GM11168 (cell line): ENCODE data around the gene CELF5.
"Not testable (repeated sequence)": the region's sequence is repeated elsewhere in the genome, so short reads cannot be mapped to it uniquely, and the experiment has no call there.

Source experiments
- in situ Hi-C: fragments of 300-500 bp; cut with MboI; formaldehyde crosslinking; loops from one replicate; pipeline ENCODE4 v1.12.0; 2022; ENCODE audit warnings: low sequenced_read_pairs; ENCODE audit not compliant: unreplicated experiment

The CELF5 gene

DNA sequence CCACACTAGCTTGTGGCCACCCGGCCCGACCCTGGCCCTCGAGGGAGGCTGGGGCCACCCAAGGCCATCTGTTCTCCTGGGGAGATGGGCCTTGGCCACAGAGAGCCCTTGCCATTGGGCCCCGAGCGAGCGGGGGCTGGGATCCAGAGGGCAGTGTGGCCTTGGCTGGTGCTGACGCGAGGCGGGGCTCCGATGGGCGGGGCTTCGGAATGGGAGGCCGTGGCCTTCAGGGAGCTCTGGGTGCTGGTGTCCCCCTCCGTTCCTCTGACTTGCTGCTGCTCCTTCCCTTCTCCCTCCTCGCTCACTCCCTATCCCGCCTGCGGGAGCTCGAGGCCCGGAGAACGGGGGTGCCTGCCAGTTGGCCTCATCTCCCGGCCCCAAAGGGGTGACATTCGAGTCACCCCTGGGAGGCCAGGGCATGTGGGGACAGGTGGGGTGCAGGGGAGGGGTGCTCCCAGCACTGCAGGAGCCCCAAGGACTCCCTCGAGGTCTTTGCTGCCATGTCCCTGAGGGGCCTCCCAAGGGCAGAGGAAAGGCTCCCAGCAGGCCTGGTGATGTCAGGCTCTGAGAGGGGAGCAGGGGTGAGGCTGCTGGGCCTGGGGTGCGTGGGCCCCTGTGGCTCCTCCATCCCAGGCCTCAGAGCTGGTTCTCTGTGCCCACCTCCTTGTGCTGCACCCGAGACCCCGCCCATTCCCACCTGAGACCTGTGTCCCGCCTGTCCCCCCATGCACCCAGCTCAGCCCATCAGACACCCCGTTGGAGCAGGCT lies 34.6 kb upstream of the CELF5 start:
- in situ Hi-C loops, result no loop called here

GRCh38 chr19:3190470-3190770 lies 34.0 kb upstream of the CELF5 start:
- in situ Hi-C loops, result no loop called here

DNA sequence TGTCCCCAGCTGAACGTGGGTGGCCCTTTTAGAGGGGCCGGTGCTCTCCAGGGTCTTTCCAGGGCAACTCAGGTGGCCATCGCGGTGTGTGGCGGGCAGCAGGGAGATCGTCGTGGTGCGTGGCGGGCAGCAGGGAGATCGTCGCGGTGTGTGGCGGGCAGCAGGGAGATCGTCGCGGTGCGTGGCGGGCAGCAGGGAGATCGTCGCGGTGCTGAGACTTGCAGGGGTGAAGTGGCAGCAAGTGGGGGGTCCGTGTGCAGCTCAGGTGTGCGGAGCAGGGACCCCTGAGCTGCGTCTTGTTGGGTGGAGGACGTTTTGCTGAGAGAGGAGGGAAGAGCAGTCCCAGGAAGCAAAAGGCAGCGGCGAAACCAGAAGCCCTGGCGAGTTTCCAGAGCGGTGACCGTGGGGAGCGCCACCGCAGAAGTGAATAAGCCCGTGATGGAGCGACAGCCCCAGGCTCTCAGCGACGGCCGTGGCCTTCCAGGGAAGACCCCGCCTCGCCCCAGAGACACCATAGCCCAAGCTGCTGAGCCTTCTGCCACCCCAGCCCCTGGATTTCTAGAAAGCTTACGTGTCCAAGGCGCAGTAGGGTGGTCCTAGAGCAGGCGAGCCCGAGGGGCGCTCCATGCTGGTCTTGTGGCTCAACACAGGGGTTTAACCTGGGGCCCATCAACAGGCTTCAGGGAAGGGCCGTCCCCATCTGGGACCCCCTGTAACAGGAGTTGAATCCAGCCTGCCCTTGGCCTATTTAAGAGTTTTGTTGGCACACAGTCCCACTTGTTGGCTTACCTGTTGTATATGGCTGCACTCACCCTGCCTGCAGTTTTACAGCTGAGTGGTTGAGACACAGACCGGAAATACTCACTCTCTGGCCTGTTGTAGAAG lies 33.3 kb upstream of the CELF5 start:
- in situ Hi-C loops, result no loop called here

DNA sequence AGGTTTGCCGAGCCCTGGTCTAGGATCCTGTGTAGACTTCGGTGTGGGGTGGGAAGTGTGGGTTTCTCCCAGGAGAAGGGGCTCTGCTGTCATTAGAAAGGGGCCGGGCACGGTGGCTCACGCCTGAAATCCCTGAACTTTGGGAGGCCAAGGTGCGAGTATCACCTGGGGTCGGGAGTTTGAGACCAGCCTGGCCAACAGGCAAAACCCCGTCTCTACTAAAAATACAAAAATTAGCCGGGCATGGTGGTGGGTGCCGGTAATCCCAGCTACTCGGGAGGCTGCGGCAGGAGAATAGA lies 32.7 kb upstream of the CELF5 start:
- in situ Hi-C loops, result not testable (repeated sequence)

DNA sequence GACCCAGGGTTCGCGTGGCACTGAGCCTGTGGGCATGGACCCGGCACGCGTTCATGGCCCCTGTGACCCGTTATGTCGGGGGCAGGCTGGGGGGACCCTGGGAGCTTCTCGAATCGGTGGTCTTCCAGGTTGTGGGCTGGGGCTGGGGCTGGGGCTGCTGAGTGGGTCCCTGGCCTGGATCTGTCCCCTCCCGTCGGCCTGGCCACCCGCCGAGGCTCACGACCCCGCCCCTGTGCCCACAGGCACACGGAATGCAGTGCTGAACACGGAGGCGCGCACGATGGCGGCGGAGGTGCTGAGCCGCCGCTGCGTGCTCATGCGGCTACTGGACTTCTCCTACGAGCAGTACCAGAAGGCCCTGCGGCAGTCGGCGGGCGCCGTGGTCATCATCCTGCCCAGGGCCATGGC lies 32.2 kb upstream of the CELF5 start:
- in situ Hi-C loops, result no loop called here

DNA sequence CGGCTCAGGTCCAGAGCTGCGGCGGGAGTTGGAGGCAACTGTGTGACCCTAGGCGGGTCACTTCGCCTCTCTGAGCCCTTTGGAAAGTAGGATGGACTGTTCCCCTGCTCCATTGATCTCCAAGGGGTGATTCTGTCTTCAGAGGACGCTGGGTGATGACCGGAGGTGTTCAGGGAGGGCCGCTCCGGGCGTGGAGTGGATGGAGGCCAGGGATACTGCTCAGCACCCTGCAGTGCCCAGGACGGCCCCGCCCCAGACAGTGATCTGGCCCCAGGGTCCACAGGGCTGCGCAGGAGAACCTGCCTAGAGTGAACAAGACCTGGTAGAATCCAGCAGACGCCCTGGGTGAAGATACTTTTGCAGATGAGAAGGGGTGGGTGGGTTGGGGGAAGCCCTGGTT lies 31.8 kb upstream of the CELF5 start:
- in situ Hi-C loops, result no loop called here

- in situ Hi-C loops, result no loop called here
Measured at GRCh38 chr19:3193256-3194105, 31.0 kb upstream of the CELF5 start.

- in situ Hi-C loops, result no loop called here
Measured at GRCh38 chr19:3194106-3195087, 30.1 kb upstream of the CELF5 start.

GRCh38 chr19:3196064-3196932 lies 28.2 kb upstream of the CELF5 start:
- in situ Hi-C loops, result no loop called here

GRCh38 chr19:3196933-3197205 lies 27.6 kb upstream of the CELF5 start:
- in situ Hi-C loops, result no loop called here

DNA sequence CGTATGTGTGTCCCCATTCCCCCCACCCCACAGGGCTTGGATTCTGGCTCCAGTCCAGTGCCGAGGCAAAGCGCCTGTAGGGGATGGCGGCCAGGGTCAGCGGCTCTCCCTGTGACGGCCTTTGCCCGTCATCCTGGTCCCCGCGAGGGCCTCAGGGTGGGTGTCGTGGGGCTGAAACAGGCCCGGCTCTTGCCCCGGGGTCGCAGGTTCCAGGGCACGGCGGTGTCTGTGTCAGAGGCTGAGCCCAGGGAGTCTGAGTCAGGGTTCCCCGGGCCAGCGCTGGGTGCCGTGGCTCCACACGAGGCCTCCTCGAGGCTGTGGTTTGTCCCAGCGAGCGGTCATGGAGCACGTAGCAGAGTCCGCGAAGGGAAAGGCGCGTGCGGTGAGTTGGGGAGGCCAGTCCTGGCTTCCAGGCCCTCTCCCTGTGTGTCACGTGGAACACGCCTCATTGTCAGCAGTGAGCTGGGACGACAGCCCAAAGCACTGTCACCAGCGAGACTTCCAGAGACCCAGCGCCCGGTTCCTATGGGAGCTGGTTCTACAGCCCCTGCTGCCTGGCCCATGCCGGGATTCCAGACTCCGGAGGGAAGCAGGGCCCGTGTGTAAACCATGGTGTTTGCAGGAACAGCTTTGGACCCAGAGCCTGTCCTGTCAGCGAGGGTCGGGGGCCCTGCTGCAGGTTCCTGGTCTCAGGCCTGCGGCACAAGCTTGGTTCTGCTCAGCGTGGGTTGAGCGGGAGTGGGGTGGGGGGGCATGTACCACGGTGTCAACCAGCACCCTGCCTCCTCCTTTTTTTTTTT lies 25.4 kb upstream of the CELF5 start:
- in situ Hi-C loops, result no loop called here

DNA sequence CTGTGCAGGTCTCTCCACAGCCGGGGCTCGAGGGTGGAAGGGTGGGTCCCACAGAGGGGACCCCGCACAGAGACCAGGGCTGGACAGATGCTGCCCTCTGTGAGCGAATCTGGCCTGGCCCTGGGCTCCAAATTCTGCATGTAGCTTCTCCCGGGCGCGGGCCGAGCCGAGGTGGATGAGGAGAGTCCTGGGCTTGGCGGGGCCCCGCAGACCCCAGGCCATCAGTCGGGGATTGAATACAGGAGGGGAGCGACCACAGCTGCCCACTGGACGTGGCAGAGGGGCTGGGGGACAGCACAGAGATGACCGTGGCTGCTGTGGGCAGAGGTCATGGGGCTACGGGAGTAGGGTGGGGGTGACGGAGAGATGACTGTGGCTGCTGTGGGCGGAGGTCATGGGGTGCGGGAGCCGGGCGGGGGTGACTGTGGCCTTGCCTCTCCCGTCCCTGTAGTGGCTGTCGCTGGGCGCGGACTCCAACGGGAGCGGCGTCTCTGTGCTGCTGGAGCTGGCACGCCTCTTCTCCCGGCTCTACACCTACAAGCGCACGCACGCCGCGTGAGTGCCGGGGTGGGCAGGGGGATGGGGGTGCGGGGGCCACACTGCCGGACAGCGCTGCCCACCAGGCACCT lies 23.3 kb upstream of the CELF5 start:
- in situ Hi-C loops, result no loop called here

- in situ Hi-C loops, result no loop called here
Measured at GRCh38 chr19:3201911-3202310, 22.6 kb upstream of the CELF5 start.

GRCh38 chr19:3202346-3202745 lies 22.1 kb upstream of the CELF5 start:
- in situ Hi-C loops, result no loop called here

- in situ Hi-C loops, result not testable (repeated sequence)
Measured at GRCh38 chr19:3202895-3203294, 21.6 kb upstream of the CELF5 start.

DNA sequence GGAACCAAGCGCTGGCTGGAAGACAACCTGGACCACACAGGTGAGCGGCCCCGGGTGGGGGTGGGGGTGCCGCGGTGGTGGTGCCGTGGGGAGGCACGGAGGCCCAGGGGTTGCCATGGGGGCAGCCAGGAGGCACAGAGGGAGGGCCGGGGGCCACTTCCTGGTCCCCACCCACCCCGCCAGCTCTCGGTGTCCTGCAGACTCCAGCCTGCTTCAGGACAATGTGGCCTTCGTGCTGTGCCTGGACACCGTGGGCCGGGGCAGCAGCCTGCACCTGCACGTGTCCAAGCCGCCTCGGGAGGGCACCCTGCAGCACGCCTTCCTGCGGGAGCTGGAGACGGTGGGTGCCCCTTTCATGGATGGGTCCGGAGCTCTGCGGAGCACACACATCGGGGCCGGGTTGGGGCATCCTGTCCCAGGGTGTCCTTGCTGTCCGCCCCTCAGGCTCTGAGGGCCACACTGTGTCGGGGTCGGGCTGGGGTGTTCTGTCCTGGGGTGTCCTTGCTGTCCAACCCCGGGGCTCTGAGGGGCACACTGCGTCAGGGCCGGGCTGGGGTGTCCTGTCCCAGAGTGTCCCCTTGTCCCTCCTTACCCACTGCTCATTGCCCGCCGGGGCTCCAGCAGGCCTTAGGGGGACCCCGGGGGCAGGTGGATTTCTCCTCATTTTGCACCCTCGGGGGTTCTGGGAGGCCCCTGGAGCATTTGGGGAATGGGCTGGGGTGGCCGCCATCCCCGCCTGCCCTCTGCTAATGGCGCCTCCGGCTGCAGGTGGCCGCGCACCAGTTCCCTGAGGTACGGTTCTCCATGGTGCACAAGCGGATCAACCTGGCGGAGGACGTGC lies 20.4 kb upstream of the CELF5 start:
- in situ Hi-C loops, result no loop called here

GRCh38 chr19:3204646-3205275 lies 19.7 kb upstream of the CELF5 start:
- in situ Hi-C loops, result no loop called here
